ENCODE results near the gene PPP1R36.
"Not testable (repeated sequence)": the region's sequence is repeated elsewhere in the genome, so short reads cannot be mapped to it uniquely, and the experiment has no call there.

The PPP1R36 gene

DNA sequence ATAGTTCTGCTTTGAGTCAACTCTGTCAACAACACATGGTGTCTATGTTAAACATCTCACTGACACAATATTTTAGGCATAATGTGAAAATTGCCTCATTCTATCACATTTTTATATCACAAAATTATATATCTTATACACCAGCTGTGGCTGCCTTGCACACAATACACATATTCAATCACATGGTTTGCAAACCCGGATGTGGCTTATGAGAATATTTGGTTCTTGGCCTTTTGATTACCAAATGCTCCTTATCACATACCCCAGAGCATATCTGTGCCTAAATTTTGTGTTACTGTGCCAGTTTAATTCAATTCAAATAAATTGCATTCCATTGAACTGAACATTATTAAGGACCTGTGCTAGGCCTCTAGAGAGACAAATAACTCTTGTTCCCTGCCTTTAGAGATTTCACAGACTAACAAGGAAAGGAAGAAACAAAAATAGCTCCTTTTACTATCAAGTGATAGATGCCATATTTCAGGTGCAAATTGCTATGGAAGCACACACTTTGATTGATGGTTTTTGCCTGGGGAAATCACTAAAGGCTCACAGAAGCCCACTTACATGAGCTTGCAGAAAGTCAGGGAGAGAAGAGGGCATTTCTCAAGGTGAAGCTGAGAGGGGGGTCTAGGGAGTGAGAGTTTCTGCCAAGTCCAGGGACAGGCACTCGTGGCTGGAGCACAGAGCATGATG lies 63.4 kb downstream of the PPP1R36 start:
- DNase-seq (ENCODE audit: low read depth) = no peak

DNA sequence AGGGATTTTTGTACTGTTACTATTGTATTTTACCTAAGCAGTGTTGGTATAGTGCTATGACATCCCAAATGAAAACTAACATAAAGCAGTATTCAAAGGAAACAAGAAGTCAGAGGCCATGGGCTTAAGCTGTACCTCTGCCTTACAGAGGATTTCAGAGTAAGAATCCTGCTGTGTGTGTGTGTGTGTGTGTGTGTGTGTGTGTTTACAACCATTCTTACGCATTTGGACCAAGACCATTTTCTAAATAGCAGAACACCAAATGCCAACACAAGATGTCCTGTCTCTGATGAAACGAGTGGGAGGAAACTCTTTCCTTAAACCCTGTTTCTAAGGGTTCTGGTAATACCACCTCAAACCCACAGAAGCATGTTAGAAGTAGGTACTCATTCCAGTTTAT lies 64.4 kb downstream of the PPP1R36 start:
- DNase-seq (ENCODE audit: low read depth) = peak; percentile 41

DNA sequence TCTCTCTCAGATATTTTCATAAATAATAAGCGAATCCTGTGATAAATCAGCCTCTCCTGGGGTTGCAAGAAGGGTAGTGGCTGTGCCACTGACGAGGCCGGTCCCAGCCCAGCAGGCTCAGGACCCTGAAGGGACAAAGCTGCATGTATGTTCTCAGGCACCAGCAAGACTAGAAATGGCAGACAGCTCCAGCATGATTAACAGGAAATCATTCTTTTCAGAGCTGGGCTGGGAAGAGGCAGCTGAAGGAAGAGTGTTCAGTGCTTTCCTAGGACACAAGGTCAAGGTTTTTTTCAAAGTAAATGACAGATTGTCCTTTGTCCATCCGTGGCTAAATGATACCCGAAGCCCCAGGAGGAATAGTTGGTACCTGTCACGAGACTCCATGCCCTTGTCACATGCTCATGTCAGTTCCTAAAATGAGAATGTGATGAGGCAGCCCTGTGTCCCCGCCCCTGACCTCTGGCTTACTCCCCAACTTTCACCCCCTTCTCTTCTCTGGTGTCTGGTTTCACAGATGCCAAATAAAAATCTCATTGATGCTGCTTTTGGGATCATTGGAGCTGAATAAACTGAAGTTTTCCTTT lies 65.1 kb downstream of the PPP1R36 start:
- no peak for DNase-seq (ENCODE audit: low read depth)

GRCh38 chr14:64617872-64618408 lies 68.2 kb downstream of the PPP1R36 start:
- not testable (repeated sequence) for DNase-seq (ENCODE audit: low read depth)

DNA sequence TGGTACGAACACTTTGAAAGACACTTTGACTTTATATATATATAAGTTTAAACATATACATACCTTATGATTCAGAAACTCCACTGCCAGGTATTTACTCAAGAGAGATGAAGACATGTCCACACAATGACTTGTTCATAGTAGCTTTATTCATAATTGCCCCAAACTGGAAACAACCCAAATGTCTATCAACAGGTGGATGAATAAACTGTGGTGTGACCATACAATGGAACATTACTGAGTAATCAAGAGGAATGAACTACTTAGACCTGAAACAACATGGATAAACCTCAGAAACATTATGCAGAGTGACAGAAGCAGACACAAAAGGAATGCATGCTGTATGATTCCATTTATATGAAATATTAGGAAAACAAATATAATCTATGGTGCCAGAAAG lies 71.1 kb downstream of the PPP1R36 start:
- no peak for DNase-seq (ENCODE audit: low read depth)

DNA sequence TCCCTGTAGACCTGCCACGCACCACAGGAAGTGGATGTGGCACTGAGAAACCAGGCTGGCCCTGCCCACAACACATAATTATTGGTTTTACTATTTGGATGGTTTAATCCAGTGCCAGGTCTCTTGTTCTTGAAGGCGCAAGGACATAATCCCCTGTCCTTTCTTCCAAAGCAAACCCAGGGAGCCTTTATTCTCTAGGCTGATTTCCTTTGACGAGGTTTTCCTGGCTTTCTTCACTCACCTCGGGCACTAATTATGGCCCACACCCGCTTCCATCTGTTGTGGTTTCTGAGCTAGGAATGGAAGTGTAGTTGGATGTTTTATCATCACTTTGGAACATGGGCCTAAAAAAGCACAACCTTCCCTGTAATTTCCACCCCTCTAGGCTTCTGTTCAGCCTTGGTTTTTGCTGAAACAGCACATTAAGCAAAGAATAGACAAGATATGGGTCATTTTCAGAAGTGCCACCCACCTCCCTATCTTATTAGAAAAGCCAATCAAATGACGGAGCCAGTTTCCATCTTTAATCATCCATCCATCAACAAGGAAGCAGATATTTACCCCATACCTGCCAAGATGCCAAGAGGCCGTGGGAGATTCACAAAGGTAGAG lies 73.9 kb downstream of the PPP1R36 start:
- DNase-seq (ENCODE audit: low read depth) = no peak

DNA sequence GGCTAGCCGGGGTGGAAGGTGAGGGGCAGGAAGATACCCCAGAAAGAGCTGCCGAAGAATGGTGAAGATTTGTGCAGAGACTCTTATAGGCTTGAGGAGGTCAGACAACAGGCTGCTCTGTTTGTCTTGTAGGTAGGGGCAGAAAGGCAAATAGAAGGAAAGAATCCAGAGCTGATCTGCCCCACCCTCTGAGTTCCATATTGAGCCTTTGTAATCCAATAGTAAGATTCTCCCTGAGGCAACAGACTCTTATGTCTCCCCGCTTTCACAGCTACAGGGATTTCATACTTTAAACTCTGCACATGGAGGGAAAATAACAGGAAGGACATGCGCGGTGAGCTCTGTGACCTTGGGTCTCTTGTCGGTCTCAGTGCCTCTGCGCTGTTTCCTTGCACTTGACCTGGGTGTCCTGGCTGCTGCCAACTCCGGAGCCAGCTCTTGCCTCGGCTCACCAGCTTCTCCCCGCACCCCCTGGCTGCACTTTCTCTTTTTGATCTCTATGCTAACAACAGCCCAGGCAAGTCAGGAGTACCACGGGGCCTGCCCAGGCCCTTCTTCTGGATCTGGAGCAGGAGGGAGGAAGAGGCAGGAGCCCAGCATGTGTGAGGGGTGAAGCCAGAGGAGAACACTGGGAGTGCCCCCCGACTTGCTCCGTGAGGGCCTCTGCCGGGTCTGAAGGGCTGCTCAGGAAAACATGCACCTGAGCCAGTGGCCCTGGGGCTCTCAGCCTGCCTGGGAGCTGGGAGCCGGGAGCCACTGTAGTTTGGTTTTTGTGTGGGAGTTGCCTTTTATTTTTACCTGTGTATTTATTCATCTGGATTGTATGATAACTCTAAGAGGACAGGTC lies 75.8 kb downstream of the PPP1R36 start:
- no peak for DNase-seq (ENCODE audit: low read depth)

GRCh38 chr14:64628940-64629408 lies 79.2 kb downstream of the PPP1R36 start:
- peak; percentile 61 for DNase-seq (ENCODE audit: low read depth)

DNA sequence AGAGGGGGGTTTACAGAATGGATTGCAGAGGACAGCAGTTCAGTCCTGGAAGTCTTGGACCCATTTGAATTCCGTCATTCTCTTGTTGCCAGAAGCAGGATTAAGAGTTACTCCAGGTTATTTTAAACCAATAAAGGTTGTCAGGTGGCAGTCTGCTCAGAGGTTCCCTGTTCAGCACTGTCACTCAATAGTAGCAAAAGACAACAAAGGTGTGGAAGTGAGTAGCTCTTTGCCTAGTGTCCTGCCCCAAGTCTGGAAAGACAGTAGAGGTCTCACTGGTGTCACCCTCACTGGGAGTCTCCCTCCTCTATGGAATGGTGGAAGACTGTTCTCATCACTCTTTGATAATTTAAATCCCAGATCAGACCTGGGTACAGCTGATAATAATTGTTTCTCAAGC lies 81.0 kb downstream of the PPP1R36 start:
- no peak for DNase-seq (ENCODE audit: low read depth)

DNA sequence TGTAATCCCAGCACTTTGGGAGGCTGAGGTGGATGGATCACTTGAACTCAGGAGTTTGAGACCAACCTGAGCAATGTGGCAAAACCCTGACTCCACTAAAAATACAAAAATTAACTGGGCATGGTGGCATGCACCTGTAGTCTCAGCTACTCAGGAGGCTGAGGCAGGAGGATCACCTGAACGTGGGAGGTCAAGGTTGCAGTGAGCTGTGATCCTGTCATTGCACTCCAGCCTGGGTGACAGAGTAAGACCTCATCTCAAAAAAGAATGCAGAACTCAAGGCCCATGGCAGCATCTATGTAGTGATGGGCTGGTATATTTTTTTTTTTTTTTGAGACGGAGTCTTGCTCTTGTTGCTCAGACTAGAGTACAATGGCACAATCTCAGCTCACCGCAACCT lies 81.5 kb downstream of the PPP1R36 start:
- not testable (repeated sequence) for DNase-seq (ENCODE audit: low read depth)

GRCh38 chr14:64632056-64632455 lies 82.3 kb downstream of the PPP1R36 start:
- no peak for DNase-seq (ENCODE audit: low read depth)

- no peak for DNase-seq (ENCODE audit: low read depth)
These were observed 84.8 kb downstream of the PPP1R36 start for GRCh38 chr14:64634558-64634957.

GRCh38 chr14:64636208-64636979 lies 86.6 kb downstream of the PPP1R36 start:
- DNase-seq (ENCODE audit: low read depth) = peak; percentile 42

GRCh38 chr14:64636980-64637429 lies 87.2 kb downstream of the PPP1R36 start:
- DNase-seq (ENCODE audit: low read depth) = no peak

GRCh38 chr14:64637735-64638473 lies 88.1 kb downstream of the PPP1R36 start:
- DNase-seq (ENCODE audit: low read depth) = no peak

- no peak for DNase-seq (ENCODE audit: low read depth)
These were observed 88.9 kb downstream of the PPP1R36 start for GRCh38 chr14:64638625-64639024.
